ENCODE results near the gene ITGAD.

The ITGAD gene

GRCh38 chr16:31461921-31462804 lies 69.0 kb downstream of the ITGAD start:
- no peak for DNase-seq

DNA sequence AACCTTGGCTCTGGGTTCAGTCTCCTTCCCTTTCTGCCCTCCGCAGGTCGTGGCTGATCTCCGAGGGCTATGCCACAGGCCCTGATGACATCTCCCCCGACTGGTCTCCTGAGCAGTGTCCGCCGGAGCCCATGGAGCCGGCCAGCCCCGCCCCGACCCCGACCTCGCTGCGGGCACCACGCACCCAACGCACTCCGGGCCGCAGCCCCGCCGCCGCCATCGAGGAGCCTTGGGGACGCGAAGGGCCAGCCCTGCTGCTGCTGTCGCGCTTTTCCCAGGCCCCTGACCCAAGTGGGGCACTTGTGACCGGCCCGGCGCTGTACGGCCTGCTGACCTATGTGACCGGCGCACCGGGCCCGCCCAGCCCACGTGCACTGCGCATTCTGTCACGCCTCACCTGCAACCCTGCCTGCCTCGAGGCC lies 71.2 kb downstream of the ITGAD start:
- DNase-seq = no peak

- DNase-seq = no peak
Observed at GRCh38 chr16:31464781-31465260, 71.7 kb downstream of the ITGAD start.

DNA sequence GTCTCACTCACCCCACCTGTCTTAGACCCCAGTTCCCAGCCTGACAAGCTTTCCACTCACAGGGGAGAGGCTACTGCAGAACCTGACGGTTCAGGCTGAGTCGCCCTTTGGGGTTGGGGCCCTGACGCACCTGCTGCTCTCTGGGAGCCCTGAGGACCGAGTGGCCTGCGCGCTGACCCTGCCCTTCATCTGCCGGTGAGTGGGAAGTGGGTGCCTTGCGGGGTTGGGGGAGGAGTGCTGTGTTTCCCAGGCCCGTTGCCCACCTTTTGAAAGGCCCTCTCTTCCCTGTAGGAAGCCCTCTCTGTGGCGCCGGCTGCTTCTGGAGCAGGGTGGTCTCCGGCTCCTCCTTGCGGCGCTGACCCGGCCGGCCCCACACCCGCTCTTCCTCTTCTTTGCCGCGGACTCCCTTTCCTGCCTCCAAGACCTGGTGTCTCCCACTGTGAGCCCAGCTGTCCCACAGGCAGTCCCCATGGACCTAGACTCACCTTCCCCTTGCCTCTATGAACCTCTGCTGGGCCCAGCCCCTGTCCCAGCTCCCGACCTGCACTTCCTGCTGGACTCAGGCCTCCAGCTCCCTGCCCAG lies 72.7 kb downstream of the ITGAD start:
- DNase-seq = no peak

DNA sequence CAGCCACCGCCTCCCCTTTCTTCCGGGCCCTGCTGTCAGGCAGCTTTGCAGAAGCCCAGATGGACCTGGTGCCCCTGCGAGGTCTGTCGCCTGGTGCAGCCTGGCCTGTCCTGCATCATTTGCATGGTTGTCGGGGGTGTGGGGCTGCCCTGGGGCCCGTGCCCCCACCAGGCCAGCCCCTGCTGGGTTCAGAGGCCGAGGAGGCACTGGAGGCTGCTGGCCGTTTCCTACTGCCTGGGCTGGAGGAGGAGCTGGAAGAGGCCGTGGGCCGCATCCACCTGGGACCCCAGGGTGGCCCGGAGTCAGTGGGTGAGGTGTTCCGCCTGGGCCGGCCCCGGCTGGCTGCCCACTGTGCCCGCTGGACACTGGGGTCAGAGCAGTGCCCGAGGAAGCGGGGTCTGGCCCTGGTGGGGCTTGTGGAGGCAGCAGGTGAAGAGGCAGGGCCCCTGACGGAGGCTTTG lies 73.3 kb downstream of the ITGAD start:
- DNase-seq = no peak

- DNase-seq = no peak
Observed at GRCh38 chr16:31467151-31467773, 74.1 kb downstream of the ITGAD start.

DNA sequence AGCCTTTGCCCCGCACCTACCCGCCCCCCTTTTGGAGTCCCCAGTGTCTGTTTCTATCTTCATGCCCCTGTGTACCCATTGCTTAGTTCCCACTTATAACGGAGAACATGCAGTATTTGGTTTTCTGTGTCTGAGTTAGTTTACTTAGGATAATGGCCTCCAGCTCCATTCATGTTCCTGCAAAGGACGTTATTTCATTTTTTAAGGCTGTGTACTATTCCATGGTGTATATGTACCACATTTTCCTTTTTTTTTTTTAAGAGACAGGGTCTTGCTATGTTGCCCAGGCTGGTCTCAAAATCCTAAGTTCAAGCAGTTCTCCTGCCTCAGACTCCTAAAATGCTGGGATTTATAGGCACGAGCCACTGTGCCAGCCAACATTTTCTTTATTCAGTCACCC lies 74.7 kb downstream of the ITGAD start:
- no peak for DNase-seq

- no peak for DNase-seq
Observed at GRCh38 chr16:31470615-31471014, 77.5 kb downstream of the ITGAD start.

GRCh38 chr16:31471241-31471874 lies 78.2 kb downstream of the ITGAD start:
- DNase-seq = no peak

DNA sequence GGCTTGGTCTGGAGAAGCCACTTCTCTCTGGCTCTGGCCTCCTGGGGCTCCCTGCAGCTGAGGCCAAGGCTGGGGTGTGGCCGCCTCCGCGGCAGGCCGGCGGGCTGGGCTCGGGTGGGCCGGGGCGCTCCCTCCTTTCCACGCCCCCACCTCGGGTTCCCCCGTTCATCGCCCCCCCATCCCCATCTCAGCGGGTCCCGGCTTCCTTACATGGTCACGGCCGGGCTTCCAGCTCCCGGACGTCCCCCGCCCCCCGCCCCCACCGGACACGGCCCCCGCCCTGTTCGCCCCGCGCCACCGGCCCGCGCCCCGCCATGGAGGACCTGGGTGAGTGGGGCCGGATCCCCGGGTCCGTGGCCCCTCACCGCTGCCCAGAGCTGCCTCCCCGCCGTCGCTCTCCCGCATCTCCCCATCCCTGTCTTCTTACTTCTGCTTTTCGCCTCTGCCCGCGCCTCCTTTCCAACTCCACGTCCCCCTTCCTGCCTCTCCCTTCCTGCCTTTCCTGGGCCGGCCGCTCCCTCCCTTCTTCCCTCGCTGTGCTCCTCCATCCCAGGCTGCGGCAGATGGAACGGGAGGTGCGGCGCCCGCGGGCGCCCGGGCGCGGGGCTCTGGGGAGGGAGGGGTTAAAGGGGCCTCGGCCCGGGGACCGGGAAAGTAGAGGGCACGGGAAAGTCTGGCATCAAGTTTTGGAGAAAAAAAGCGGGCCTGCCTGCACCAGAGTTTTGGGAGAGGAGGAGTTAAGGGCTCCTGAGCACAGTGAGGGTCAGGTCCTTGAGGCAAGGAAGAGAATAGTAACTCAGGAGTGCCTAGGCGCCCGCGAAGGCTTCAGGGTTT lies 79.0 kb downstream of the ITGAD start, which contains the start of gene TGFB1I1:
Gene TGFB1I1 (plus strand): TSS at position 278 of the 834 bp plus-strand sequence. CDS start 37 bp downstream, at position 315.
- DNase-seq = no peak

DNA sequence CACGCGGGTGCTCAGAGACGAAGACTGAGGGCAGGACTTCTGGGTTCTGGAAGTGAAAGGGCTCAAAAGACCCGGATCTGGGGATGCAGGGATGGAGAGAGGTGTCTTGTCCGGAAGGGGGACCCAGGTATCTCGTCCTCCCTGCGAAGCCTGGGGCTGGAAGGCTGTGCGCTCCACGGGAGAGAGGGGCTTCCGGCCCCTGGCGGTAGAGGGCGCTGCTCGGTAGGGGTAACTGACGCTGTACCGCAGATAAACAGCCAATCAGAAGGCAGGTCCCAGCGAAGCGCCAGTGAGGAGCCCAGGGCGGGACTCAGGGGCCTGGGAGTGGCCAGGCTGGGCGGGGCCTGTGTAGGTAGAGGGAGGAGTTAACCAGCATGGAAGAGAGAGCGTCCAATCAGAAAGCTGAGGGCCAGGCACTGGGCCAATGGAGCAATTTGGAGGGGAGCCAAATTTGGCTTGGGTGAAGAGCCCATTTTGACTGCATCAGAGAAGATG lies 79.6 kb downstream of the ITGAD start:
- peak; percentile 39 for DNase-seq

GRCh38 chr16:31473264-31473984 lies 80.3 kb downstream of the ITGAD start:
- no peak for DNase-seq

DNA sequence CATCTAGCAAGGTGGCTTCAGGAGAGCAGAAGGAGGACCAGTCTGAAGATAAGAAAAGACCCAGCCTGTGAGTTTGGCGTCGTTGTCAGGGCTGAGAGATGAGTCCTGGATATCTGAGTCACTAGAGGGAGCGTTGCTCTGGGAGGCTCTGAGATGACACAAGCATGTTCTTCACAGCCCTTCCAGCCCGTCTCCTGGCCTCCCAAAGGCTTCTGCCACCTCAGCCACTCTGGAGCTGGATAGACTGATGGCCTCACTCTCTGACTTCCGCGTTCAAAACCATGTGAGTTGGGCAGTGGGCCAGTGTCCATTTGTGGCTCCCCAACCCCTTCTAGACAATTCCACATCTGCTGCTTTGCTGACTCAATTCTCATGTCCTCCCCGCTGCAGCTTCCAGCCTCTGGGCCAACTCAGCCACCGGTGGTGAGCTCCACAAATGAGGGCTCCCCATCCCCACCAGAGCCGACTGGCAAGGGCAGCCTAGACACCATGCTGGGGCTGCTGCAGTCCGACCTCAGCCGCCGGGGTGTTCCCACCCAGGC lies 81.1 kb downstream of the ITGAD start:
- no peak for DNase-seq

- no peak for DNase-seq
Observed at GRCh38 chr16:31474773-31475738, 81.9 kb downstream of the ITGAD start.

- no peak for DNase-seq
Observed at GRCh38 chr16:31475946-31476302, 82.8 kb downstream of the ITGAD start.
